HepG2 (cell line): ENCODE data around the gene POU6F1. TPM values are rescaled to one million over a fixed set of nuclear protein-coding genes. Genes with fewer than 3 reads are reported as not detected.

Source experiments
- ATAC-seq: fragments of 200-7000 bp; cut with Tn5 transposase; 3 replicates; pipeline ENCODE4 v1.9.1; 2020; ENCODE audit warnings: mild to moderate bottlenecking, moderate library complexity
- BruUV-seq: library from RNA; stranded (reverse); fragments of 400-500 nt; replicated peaks from 2 replicates; lab custom pipeline; 2021; lab: Mats Ljungman, UMichigan
- CTCF ChIA-PET: fragments of 300-600 bp; formaldehyde crosslinking; extraction: SDS; loops from one replicate; lab custom pipeline; 2021; ENCODE audit warnings: low total read pairs, inconsistent platforms, low intra/inter-chr PET ratio; lab: Yijun Ruan, JAX
- POLR2A ChIA-PET: fragments of 350-600 bp; sonication (Branson Sonifier 250); formaldehyde crosslinking; loops from one replicate; lab custom pipeline; 2020; ENCODE audit warnings: antibody characterized with exemption, inconsistent platforms; lab: Yijun Ruan, JAX
- DNase-seq: peaks from one replicate; pipeline ENCODE4 v3.0.0-alpha.2; 2015; ENCODE audit warnings: low spot score
- FAIRE-seq: peaks from 3 replicates; lab custom pipeline; 2011; peaks lifted over from hg19 to GRCh38; lab: Jason Lieb, UNC
- H2AFZ ChIP-seq: one replicate; pipeline ENCODE4 v1.6.1; 2011; ENCODE audit warnings: low read length, inconsistent platforms
- H3K27ac ChIP-seq: fragments of 300-600 bp; 3 replicates; pipeline ENCODE4 v1.8.0; 2011; ENCODE audit warnings: mixed run types, mild to moderate bottlenecking, mixed read lengths, low read length, inconsistent platforms; ENCODE audit not compliant: insufficient read depth; ENCODE audit errors: extremely low read length
- H3K27me3 ChIP-seq, 2 experiments: fragments of 200-600 bp in 1 of 2; 2 replicates in 1 of 2; 3 replicates in 1 of 2; pipeline versions ENCODE4 v1.6.0 to v1.8.0; 2011; ENCODE audit warnings: low read length in 2 of 2, mild to moderate bottlenecking in 2 of 2, moderate library complexity in 2 of 2, inconsistent platforms in 1 of 2; ENCODE audit not compliant: insufficient read depth in 2 of 2, control insufficient read depth in 1 of 2
- H3K36me3 ChIP-seq, 2 experiments: fragments of 200-600 bp in 1 of 2; replicated peaks in 1 of 2; 2 replicates in 1 of 2; 3 replicates in 1 of 2; pipeline versions ENCODE4 v1.5.1 to v1.8.0; 2011; ENCODE audit warnings: low read length in 2 of 2, inconsistent platforms in 1 of 2; ENCODE audit not compliant: insufficient read depth in 2 of 2, control insufficient read depth in 1 of 2
- H3K4me1 ChIP-seq: 2 replicates; pipeline ENCODE4 v1.5.1; 2012; ENCODE audit warnings: low read length, inconsistent platforms; ENCODE audit not compliant: insufficient read depth
- H3K4me2 ChIP-seq: 2 replicates; pipeline ENCODE4 v1.6.0; 2011; ENCODE audit warnings: low read depth, low read length, inconsistent platforms
- H3K4me3 ChIP-seq, 3 experiments: fragments of 200-600 bp in 1 of 3; sonication (generic), shearing (Covaris generic) in 1 of 3; replicated peaks in 1 of 3; 2 replicates each; pipeline ENCODE4 v1.5.1; 2011 to 2016; ENCODE audit warnings: low read length in 3 of 3, inconsistent platforms in 2 of 3, low read depth in 2 of 3, mild to moderate bottlenecking in 2 of 3, control low read depth in 1 of 3, mixed read lengths in 1 of 3; ENCODE audit not compliant: insufficient read depth in 1 of 3
- H3K79me2 ChIP-seq: one replicate; pipeline ENCODE4 v1.6.1; 2011; ENCODE audit warnings: low read length, inconsistent platforms; ENCODE audit not compliant: insufficient read depth
- H3K9ac ChIP-seq: 2 replicates; pipeline ENCODE4 v1.6.0; 2011; ENCODE audit warnings: mild to moderate bottlenecking, low read depth, low read length, inconsistent platforms; ENCODE audit not compliant: insufficient read depth
- H3K9me3 ChIP-seq: 2 replicates; pipeline ENCODE4 v1.5.1; 2012; ENCODE audit warnings: mild to moderate bottlenecking, low read length
- H4K20me1 ChIP-seq: 2 replicates; pipeline ENCODE4 v1.6.0; 2011; ENCODE audit warnings: inconsistent platforms, mild to moderate bottlenecking, low read length, moderate library complexity; ENCODE audit not compliant: insufficient read depth
- MTF1 ChIP-seq: sonication (generic); formaldehyde crosslinking; IDR thresholded peaks from 2 replicates; pipeline ENCODE4 v1.5.0; 2020; ENCODE audit warnings: missing genetic modification reagents
- NPAS2 ChIP-seq: sonication (generic); formaldehyde crosslinking; IDR thresholded peaks from 2 replicates; pipeline ENCODE4 v1.8.0; 2022; ENCODE audit warnings: mild to moderate bottlenecking, missing genetic modification reagents, borderline replicate concordance
- POLR2AphosphoS2 ChIP-seq: IDR thresholded peaks from 2 replicates; pipeline ENCODE4 v1.6.1; 2011; ENCODE audit warnings: low read depth, low read length, improper control_type of control experiment
- SP2 ChIP-seq: sonication (generic); formaldehyde crosslinking; IDR thresholded peaks from 2 replicates; pipeline ENCODE4 v1.5.1; 2020; ENCODE audit warnings: mild to moderate bottlenecking, missing genetic modification reagents
- TRAFD1 ChIP-seq: sonication (generic); formaldehyde crosslinking; IDR thresholded peaks from 2 replicates; pipeline ENCODE4 v1.5.1; 2020; ENCODE audit warnings: missing genetic modification reagents, mild to moderate bottlenecking, borderline replicate concordance
- ZBTB14 ChIP-seq: sonication (generic); formaldehyde crosslinking; IDR thresholded peaks from 2 replicates; pipeline ENCODE4 v1.4.0; 2020; ENCODE audit warnings: missing genetic modification reagents
- ZNF121 ChIP-seq: sonication (generic); formaldehyde crosslinking; IDR thresholded peaks from 2 replicates; pipeline ENCODE4 v1.5.0; 2020; ENCODE audit warnings: mild to moderate bottlenecking, missing genetic modification reagents
- ZNF138 ChIP-seq: sonication (generic); formaldehyde crosslinking; IDR thresholded peaks from 2 replicates; pipeline ENCODE4 v1.5.0; 2020; ENCODE audit warnings: mild to moderate bottlenecking, low read depth, missing genetic modification reagents
- ZNF468 ChIP-seq: sonication (generic); formaldehyde crosslinking; IDR thresholded peaks from 2 replicates; pipeline ENCODE4 v1.8.0; 2022; ENCODE audit warnings: mild to moderate bottlenecking, moderate library complexity, missing genetic modification reagents
- ZNF777 ChIP-seq: sonication (generic); formaldehyde crosslinking; IDR thresholded peaks from 2 replicates; pipeline ENCODE4 v1.4.0; 2020; ENCODE audit warnings: missing genetic modification reagents
- WGBS: methylation state at CpG from one replicate; pipeline ENCODE4 v1.1.6; 2017; ENCODE audit warnings: low lambda C conversion rate; 5-methylcytosine and 5-hydroxymethylcytosine counted together
- in situ Hi-C: cut with HindIII; loops from 2 replicates; pipeline ENCODE4 v1.10.0; 2017; ENCODE audit warnings: low pct_unique_long_range_greater_than_20kb; ENCODE audit not compliant: extremely low pct_ligation_motif_present
- intact Hi-C: fragments of 100-400 bp; cut with micrococcal nuclease; formaldehyde crosslinking; loops from one replicate; pipeline ENCODE4 v1.10.0; 2022; ENCODE audit not compliant: unreplicated experiment
- polyA plus RNA-seq, 8 experiments: library from polyadenylated mRNA; depleted of rRNA in 3 of 8; stranded (reverse) in 7 of 8; unstranded in 1 of 8; fragments of >200 nt; fragmentation: Illumina TruSeq in 4 of 8; extraction: Trizol in 4 of 8; gene quantifications; 2 replicates each; pipeline versions ENCODE4 v1.2.1 to v1.2.3, GENCODE V29; 2011 to 2016; ENCODE audit warnings: low read depth in 4 of 8, missing spikeins in 1 of 8, mixed read lengths in 1 of 8; ENCODE audit not compliant: insufficient read depth in 1 of 8
- total RNA-seq, 5 experiments: library from RNA; depleted of rRNA; stranded (reverse); fragments of >200 nt; fragmentation: Illumina TruSeq; extraction: Trizol; gene quantifications; 2 replicates each; pipeline ENCODE4 v1.2.3, GENCODE V29; 2016; ENCODE audit warnings: low read depth in 1 of 5
- TF ChIP-seq, protein P1 (sequence below): sonication (generic); formaldehyde crosslinking; IDR thresholded peaks from 2 replicates; pipeline ENCODE4 v1.5.0; 2020; ENCODE audit warnings: missing genetic modification reagents
- TF ChIP-seq, protein P2 (sequence below): sonication (generic); formaldehyde crosslinking; conservative IDR thresholded peaks from 2 replicates; pipeline ENCODE4 v1.8.0; 2022; ENCODE audit warnings: mild to moderate bottlenecking, moderate library complexity, missing genetic modification reagents

Gene POU6F1
- total and polyA plus RNA-seq, 2 of the 13 experiments (the other 11 are each of a cell fraction or from before 2014, with no cell fraction given): 0.48 to 0.51 TPM

DNA sequence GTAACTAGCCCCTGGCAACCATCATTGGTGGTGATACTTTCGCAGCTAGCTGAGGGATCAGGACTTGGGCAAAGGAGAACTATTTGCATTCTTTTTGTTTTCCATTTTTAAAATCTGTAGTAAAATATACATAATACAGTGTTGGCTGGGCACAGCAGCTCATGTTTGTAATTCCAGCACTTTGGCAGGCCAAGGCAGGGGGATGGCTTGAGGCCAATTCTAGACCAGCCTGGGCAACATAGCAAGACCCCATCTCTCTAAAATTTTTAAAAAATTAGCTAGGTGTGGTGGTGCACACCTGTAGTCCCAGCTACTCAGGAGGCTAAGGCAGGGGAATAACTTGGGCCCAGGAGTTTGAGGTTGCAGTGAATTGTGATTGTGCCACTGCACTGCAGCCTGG is 64.9 kb downstream of the POU6F1 start:
- ChIA-PET CTCF (no interaction called here), POLR2A (no interaction called here)
- BruUV-seq: no TSS peak
- 91% methylated on average over 1 of the region's 1 CpG for WGBS
- no peak overlapping the region for H3K4me2 ChIP-seq
- intact Hi-C loops (no loop called here), in situ Hi-C loops (no loop called here)
- H3K36me3 ChIP-seq: no peaks in the 10 kb centered on the region; a peak in 1 of 5 replicates
- no peak overlapping the region for H3K4me3 ChIP-seq
- no peaks in the 10 kb centered on the region for H3K27me3 ChIP-seq
- no peak for ATAC-seq
- H4K20me1 ChIP-seq: no peaks in the 10 kb centered on the region
- TF ChIP-seq ZNF121: peak; percentile 70; the same call in 1 of the 2 replicates
- no peak for TF ChIP-seq ZNF777 (CRISPR knock-in tag)
- no peaks in the 10 kb centered on the region for H3K4me1 ChIP-seq
- no peak overlapping the region for H3K9ac ChIP-seq
- no peaks in the 10 kb centered on the region for H3K79me2 ChIP-seq
- H2AFZ ChIP-seq: no peak overlapping the region
- H3K9me3 ChIP-seq: no peaks in the 10 kb centered on the region
- no peak for DNase-seq
- H3K27ac ChIP-seq: no peak overlapping the region
- no peak for FAIRE-seq

DNA sequence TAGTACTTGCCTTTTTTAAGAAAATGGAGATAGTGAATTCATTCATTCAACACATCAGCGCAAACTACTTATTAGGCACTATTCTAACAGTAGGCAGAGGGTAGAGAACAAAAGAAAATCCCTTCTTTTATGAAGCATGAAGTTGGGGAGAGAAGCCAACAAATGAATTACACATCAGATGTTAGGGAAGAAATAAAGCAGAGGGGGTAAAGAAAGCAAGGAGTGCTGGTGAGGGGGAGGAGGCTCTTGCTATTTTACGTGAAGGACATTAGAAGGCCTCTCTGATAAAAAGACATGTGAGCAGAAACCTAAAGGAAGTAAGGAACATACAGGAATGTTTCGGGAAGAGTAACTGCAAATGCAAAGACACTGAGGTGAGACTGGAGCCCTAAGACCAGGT is 67.1 kb downstream of the POU6F1 start:
- no peaks in the 10 kb centered on the region for H3K9me3 ChIP-seq
- H3K79me2 ChIP-seq: peaks cover 4% of the 10 kb centered on the region
- TF ChIP-seq, protein P1, sequence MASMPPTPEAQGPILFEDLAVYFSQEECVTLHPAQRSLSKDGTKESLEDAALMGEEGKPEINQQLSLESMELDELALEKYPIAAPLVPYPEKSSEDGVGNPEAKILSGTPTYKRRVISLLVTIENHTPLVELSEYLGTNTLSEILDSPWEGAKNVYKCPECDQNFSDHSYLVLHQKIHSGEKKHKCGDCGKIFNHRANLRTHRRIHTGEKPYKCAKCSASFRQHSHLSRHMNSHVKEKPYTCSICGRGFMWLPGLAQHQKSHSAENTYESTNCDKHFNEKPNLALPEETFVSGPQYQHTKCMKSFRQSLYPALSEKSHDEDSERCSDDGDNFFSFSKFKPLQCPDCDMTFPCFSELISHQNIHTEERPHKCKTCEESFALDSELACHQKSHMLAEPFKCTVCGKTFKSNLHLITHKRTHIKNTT (CRISPR knock-in tag): no peak
- TF ChIP-seq MTF1 (CRISPR knock-in tag) (no peak), ZNF138 (CRISPR knock-in tag) (no peak), NPAS2 (CRISPR knock-in tag) (no peak), ZNF468 (CRISPR knock-in tag) (no peak), ZBTB14 (CRISPR knock-in tag) (no peak), POLR2AphosphoS2 (no peak), SP2 (no peak), TRAFD1 (CRISPR knock-in tag) (no peak)
- TF ChIP-seq, protein P2, sequence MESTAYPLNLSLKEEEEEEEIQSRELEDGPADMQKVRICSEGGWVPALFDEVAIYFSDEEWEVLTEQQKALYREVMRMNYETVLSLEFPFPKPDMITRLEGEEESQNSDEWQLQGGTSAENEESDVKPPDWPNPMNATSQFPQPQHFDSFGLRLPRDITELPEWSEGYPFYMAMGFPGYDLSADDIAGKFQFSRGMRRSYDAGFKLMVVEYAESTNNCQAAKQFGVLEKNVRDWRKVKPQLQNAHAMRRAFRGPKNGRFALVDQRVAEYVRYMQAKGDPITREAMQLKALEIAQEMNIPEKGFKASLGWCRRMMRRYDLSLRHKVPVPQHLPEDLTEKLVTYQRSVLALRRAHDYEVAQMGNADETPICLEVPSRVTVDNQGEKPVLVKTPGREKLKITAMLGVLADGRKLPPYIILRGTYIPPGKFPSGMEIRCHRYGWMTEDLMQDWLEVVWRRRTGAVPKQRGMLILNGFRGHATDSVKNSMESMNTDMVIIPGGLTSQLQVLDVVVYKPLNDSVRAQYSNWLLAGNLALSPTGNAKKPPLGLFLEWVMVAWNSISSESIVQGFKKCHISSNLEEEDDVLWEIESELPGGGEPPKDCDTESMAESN (CRISPR knock-in tag): no peak
- CTCF ChIA-PET: no interaction called here
- DNase-seq (no peak), ATAC-seq (no peak), FAIRE-seq (no peak)
- no peak overlapping the region for H3K27ac ChIP-seq
- H3K27me3 ChIP-seq: no peaks in the 10 kb centered on the region
- 0 out of 5 replicates have a peak, but pooled peaks cover 0 to under 1% of the 10 kb centered on the region in 2 experiments for H3K36me3 ChIP-seq
- H4K20me1 ChIP-seq: no peaks in the 10 kb centered on the region
- H2AFZ ChIP-seq: no peak overlapping the region
- BruUV-seq: no TSS peak
- H3K4me1 ChIP-seq: no peaks in the 10 kb centered on the region
- in situ Hi-C loops (no loop called here), intact Hi-C loops (no loop called here)
- POLR2A ChIA-PET: no interaction called here
- no peak overlapping the region for H3K4me2 ChIP-seq
- H3K9ac ChIP-seq: no peak overlapping the region
- no peak overlapping the region for H3K4me3 ChIP-seq
- 64% methylated on average over 3 of the region's 3 CpGs for WGBS
